GM21381 (cell line): ENCODE data around the gene TXNL1.

ENCODE experiments used
- ATAC-seq: cut with Tn5 transposase; IDR thresholded peaks from one replicate; pipeline ENCODE4 v1.9.1; 2021; ENCODE audit warnings: mild to moderate bottlenecking, moderate library complexity; ENCODE audit not compliant: unreplicated experiment

TXNL1 gene

DNA sequence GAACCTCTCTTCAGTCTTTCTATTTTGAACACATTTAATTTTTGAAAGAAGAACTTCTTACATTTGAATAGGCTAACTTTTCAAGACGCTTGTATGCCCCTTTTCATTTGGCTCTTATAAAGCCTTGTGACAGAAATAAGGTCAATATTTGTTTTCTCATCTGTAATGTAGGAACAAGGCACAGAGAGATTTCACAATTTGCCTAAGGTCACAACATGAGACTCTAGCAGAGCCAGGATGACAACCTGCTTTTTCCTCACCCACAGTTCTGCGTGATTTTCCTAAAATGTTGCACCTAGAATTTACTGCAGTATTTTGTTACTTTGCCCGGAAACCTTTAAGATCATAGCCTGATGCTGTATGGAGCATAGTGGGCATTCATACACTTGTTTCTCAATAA is 67.4 kb downstream of the TXNL1 start:
- ATAC-seq: no peak

GRCh38 chr18:56569416-56569815 is 69.0 kb downstream of the TXNL1 start:
- no peak for ATAC-seq

- no peak for ATAC-seq
These were observed 69.4 kb downstream of the TXNL1 start for GRCh38 chr18:56568986-56569385.

- ATAC-seq: no peak
These were observed 72.6 kb downstream of the TXNL1 start for GRCh38 chr18:56565551-56566345.

GRCh38 chr18:56565046-56565445 is 73.3 kb downstream of the TXNL1 start:
- ATAC-seq: no peak

- no peak for ATAC-seq
These were observed 74.8 kb downstream of the TXNL1 start for GRCh38 chr18:56563568-56563967.

- no peak for ATAC-seq
These were observed 75.9 kb downstream of the TXNL1 start for GRCh38 chr18:56562479-56562878.

DNA sequence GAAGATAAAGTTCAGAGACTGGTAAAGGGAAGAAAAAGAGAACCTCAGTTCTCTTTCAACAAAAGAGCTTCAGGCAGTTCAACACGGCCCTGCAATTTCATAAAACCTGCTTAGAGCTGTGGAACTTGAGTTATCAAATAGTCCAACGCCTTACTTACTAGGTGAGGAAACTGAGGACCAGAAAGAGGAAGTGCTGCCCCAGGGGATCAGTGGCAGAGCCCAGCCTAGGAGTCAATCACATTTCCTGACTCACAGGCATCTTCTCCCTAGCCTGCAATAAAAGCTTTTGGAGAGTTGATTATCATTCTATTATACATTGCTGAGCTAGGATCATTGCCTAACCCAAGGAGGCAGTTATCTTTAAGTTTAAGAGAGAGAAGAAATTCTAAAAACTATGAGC is 77.4 kb downstream of the TXNL1 start:
- no peak for ATAC-seq

- no peak for ATAC-seq
These were observed 79.3 kb downstream of the TXNL1 start for GRCh38 chr18:56559044-56559443.

- ATAC-seq: no peak
These were observed 81.5 kb downstream of the TXNL1 start for GRCh38 chr18:56556907-56557306.

DNA sequence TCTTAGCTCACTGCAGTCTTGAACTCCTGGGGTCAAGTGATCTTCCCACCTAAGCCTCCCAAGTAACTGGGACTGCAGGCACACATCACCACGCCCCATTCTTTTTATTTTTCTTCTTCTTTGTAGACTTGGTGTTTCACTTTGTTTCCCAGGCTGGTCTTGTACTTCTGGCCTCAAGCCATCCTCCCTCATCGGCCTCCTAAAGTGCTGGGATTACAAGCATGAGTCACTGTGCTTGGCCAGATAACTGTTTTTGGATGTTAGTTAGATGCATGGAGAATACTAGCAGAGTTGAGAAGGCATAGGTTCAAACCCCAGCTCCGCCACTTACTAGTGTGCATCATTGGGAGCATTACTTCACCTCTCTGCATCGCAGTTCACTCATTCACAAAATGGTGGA is 88.3 kb downstream of the TXNL1 start:
- no peak for ATAC-seq
